Stimulated activated CD4-positive, alpha-beta T cell treated with anti-CD3 and anti-CD28 coated beads, TNF-alpha, amount 100 ng/mL, for 1 hour (primary cell): Measurements from ENCODE around the gene MCCD1.

Experiments used
- DNase-seq, 3 donors: peaks; one replicate each; pipeline ENCODE4 v3.0.0-alpha.2; 2020; ENCODE audit warnings: low read depth in 3 of 3, low spot score in 1 of 3

MCCD1 gene

GRCh38 chr6:31568537-31568961 is 39.8 kb downstream of the MCCD1 start:
- no peak for DNase-seq

GRCh38 chr6:31569861-31570536 is 41.2 kb downstream of the MCCD1 start:
- no peak for DNase-seq

GRCh38 chr6:31572041-31572911 is 43.5 kb downstream of the MCCD1 start, which contains the start of gene LTA:
LTA (plus strand) TSS chr6:31572289; CDS start chr6:31572743, 454 bp downstream.
- DNase-seq = peak in 1 of 3 donors; percentile 65

DNA sequence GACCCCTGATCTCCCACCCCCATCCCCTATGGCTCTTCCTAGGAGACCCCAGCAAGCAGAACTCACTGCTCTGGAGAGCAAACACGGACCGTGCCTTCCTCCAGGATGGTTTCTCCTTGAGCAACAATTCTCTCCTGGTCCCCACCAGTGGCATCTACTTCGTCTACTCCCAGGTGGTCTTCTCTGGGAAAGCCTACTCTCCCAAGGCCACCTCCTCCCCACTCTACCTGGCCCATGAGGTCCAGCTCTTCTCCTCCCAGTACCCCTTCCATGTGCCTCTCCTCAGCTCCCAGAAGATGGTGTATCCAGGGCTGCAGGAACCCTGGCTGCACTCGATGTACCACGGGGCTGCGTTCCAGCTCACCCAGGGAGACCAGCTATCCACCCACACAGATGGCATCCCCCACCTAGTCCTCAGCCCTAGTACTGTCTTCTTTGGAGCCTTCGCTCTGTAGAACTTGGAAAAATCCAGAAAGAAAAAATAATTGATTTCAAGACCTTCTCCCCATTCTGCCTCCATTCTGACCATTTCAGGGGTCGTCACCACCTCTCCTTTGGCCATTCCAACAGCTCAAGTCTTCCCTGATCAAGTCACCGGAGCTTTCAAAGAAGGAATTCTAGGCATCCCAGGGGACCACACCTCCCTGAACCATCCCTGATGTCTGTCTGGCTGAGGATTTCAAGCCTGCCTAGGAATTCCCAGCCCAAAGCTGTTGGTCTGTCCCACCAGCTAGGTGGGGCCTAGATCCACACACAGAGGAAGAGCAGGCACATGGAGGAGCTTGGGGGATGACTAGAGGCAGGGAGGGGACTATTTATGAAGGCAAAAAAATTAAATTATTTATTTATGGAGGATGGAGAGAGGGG is 44.7 kb downstream of the MCCD1 start:
- no peak for DNase-seq

DNA sequence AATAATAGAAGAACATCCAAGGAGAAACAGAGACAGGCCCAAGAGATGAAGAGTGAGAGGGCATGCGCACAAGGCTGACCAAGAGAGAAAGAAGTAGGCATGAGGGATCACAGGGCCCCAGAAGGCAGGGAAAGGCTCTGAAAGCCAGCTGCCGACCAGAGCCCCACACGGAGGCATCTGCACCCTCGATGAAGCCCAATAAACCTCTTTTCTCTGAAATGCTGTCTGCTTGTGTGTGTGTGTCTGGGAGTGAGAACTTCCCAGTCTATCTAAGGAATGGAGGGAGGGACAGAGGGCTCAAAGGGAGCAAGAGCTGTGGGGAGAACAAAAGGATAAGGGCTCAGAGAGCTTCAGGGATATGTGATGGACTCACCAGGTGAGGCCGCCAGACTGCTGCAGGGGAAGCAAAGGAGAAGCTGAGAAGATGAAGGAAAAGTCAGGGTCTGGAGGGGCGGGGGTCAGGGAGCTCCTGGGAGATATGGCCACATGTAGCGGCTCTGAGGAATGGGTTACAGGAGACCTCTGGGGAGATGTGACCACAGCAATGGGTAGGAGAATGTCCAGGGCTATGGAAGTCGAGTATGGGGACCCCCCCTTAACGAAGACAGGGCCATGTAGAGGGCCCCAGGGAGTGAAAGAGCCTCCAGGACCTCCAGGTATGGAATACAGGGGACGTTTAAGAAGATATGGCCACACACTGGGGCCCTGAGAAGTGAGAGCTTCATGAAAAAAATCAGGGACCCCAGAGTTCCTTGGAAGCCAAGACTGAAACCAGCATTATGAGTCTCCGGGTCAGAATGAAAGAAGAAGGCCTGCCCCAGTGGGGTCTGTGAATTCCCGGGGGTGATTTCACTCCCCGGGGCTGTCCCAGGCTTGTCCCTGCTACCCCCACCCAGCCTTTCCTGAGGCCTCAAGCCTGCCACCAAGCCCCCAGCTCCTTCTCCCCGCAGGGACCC is 45.6 kb downstream of the MCCD1 start:
- DNase-seq = no peak

DNA sequence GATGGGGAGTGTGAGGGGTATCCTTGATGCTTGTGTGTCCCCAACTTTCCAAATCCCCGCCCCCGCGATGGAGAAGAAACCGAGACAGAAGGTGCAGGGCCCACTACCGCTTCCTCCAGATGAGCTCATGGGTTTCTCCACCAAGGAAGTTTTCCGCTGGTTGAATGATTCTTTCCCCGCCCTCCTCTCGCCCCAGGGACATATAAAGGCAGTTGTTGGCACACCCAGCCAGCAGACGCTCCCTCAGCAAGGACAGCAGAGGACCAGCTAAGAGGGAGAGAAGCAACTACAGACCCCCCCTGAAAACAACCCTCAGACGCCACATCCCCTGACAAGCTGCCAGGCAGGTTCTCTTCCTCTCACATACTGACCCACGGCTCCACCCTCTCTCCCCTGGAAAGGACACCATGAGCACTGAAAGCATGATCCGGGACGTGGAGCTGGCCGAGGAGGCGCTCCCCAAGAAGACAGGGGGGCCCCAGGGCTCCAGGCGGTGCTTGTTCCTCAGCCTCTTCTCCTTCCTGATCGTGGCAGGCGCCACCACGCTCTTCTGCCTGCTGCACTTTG is 46.7 kb downstream of the MCCD1 start, which contains the start of gene TNF:
TNF (plus strand) TSS at position 231 of the 567 bp plus-strand sequence; CDS start at position 408, 177 bp downstream.
- peak; percentile 66 to 84 (median 75) for DNase-seq

DNA sequence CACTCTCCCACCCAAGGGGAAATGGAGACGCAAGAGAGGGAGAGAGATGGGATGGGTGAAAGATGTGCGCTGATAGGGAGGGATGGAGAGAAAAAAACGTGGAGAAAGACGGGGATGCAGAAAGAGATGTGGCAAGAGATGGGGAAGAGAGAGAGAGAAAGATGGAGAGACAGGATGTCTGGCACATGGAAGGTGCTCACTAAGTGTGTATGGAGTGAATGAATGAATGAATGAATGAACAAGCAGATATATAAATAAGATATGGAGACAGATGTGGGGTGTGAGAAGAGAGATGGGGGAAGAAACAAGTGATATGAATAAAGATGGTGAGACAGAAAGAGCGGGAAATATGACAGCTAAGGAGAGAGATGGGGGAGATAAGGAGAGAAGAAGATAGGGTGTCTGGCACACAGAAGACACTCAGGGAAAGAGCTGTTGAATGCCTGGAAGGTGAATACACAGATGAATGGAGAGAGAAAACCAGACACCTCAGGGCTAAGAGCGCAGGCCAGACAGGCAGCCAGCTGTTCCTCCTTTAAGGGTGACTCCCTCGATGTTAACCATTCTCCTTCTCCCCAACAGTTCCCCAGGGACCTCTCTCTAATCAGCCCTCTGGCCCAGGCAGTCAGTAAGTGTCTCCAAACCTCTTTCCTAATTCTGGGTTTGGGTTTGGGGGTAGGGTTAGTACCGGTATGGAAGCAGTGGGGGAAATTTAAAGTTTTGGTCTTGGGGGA is 47.4 kb downstream of the MCCD1 start:
- no peak for DNase-seq

- DNase-seq = no peak
Measured at GRCh38 chr6:31576897-31577578, 48.3 kb downstream of the MCCD1 start.

GRCh38 chr6:31577579-31577966 is 48.8 kb downstream of the MCCD1 start:
- no peak for DNase-seq

DNA sequence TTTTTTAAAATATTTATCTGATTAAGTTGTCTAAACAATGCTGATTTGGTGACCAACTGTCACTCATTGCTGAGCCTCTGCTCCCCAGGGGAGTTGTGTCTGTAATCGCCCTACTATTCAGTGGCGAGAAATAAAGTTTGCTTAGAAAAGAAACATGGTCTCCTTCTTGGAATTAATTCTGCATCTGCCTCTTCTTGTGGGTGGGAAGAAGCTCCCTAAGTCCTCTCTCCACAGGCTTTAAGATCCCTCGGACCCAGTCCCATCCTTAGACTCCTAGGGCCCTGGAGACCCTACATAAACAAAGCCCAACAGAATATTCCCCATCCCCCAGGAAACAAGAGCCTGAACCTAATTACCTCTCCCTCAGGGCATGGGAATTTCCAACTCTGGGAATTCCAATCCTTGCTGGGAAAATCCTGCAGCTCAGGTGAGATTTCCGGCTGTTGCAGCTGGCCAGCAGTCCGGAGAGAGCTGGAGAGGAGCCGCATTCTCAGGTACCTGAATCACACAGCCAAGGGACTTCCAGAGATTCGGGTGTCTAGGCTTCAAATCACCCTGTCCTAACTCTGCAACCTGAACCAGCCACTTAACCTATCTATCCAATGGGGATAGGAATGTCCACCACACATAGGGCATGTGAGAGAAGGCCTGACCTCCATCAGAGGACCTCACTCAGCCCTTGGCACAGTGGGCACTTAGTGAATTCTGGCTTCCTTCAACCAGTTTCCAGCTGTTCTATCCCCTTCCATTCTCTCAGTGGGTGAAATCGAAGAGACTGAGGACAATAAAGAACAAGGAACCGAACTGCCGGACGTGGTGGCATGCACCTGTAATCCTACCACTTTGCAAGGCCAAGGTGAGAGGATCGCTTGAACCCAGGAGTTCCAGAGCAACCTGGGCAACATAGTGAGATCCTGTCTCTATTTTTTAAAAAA is 49.7 kb downstream of the MCCD1 start:
- DNase-seq = no peak

DNA sequence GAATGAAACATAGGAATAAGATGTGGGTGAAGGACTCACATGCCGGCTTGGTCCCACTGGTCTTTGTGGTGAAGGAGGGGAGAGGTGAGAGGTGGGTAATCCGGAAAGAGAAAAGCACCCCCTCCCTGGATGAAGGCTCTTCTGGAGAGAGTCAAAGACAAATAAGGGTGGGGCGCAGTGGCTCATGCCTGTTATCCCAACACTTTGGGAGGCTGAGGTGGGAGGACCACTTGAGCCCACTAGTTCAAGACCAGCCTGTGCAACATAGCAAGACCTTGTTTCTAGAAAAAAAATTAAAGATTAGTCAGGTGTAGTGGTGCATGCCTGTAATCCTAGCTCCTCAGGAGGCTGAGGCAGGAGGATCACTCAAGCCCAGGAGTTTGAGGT is 50.4 kb downstream of the MCCD1 start:
- no peak for DNase-seq
